ENCODE results near the gene PDHA1. TPM values are rescaled to one million over a fixed set of nuclear protein-coding genes. Genes with fewer than 3 reads are reported as not detected.
A peak's percentile ranks its signal among the peaks of the same experiment; 100 is the strongest.

Gene PDHA1
- polyA plus RNA-seq, 1 experiment, result 113 TPM

GRCh38 chrX:19373351-19373891 lies 29.7 kb downstream of the PDHA1 start:
- ChIA-PET CTCF (no interaction called here), POLR2A (no interaction called here)
- Histone ChIP-seq H3K27me3 (ENCODE audit: control insufficient read depth, insufficient read depth, low read length) (no peaks in the 10 kb centered on the region; the same call in 1 of the 2 replicates), H3K36me3 (ENCODE audit: control insufficient read depth, insufficient read depth, low read length) (no peaks in the 10 kb centered on the region), H3K4me3 (ENCODE audit: low read depth, low read length) (no peak overlapping the region)
- no peak for DNase-seq (ENCODE audit: low read depth)
- TF ChIP-seq CTCF (IDR thresholded peaks at IDR 0.05; ENCODE audit: insufficient read depth, low read depth, low read length), result no peak

DNA sequence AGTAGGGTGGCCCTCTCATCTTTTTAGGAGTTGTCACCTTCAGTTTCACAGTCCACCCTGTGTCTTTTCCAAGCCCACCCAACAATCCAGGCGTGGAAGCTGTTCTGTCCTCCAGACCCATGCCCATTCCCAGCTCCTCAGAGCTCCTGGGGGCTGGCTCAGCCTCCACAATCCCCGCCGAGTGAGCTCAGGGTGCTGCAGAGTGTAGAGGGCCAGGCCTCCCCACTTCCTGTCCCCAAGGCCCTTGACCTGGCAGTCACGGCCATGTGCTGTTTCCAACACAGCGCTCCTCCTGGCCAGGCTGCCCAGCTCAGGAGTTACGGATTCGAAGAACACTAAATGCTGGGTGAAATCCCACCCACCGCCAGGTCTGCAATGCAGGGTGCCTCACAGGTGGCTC lies 31.8 kb downstream of the PDHA1 start:
- ChIA-PET POLR2A (no interaction called here), CTCF (no interaction called here)
- H3K27me3 ChIP-seq (ENCODE audit: control insufficient read depth, insufficient read depth, low read length), result no peaks in the 10 kb centered on the region; the same call in 1 of the 2 replicates
- TF ChIP-seq CTCF (IDR thresholded peaks at IDR 0.05; ENCODE audit: insufficient read depth, low read depth, low read length), result no peak
- H3K4me3 ChIP-seq (ENCODE audit: low read depth, low read length), result no peak overlapping the region
- DNase-seq (ENCODE audit: low read depth), result no peak
- H3K36me3 ChIP-seq (ENCODE audit: control insufficient read depth, insufficient read depth, low read length), result no peaks in the 10 kb centered on the region

DNA sequence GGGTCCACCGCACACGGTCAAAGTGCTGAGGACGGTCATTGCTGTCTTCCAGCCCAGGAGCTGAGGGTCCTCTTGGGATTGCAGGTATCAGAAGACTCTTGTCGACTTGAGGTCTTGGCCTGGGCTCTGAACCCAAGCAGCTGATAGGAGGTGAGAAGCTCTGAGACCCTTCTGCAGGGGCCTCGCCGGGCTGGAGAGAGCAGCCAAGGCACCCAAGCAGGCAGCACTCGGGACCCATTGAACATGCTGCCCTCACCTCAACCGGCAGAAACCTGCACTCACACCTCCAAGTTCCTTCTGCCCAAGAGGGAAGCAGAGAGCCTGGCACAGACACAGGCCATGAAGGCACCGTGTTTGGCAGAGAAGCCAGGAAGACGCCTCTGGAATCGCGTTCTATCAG lies 34.1 kb downstream of the PDHA1 start:
- CTCF ChIA-PET, result no interaction called here
- no peak overlapping the region for H3K4me3 ChIP-seq (ENCODE audit: low read depth, low read length)
- H3K27me3 ChIP-seq (ENCODE audit: control insufficient read depth, insufficient read depth, low read length), result no peaks in the 10 kb centered on the region; the same call in none of the 2 replicates
- TF ChIP-seq CTCF (IDR thresholded peaks at IDR 0.05; ENCODE audit: insufficient read depth, low read depth, low read length), result no peak
- no peak for DNase-seq (ENCODE audit: low read depth)
- POLR2A ChIA-PET, result no interaction called here
- H3K36me3 ChIP-seq (ENCODE audit: control insufficient read depth, insufficient read depth, low read length), result no peaks in the 10 kb centered on the region

DNA sequence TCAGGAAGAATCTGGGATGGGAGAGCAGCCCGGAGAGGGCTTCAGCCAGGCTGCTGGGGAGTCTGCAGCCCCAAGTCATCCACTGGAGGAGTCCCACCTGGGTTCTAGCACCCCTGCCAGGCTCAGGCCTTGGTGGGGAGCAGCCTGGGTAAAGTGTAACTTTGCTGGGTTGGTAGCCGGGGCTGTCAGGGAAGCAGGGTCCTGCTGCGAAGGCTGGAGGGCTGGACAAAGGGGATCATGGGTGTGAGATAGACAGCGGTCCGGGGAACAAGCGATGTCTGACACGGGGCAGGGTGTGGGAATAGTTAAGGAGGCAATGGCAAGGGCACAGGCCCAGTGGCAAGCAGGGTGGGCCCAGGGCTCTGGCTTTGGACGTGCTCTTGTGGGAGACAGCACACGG lies 37.6 kb downstream of the PDHA1 start:
- DNase-seq (ENCODE audit: low read depth), result no peak
- Histone ChIP-seq H3K4me3 (ENCODE audit: low read depth, low read length) (no peak overlapping the region), H3K36me3 (ENCODE audit: control insufficient read depth, insufficient read depth, low read length) (no peaks in the 10 kb centered on the region), H3K27me3 (ENCODE audit: control insufficient read depth, insufficient read depth, low read length) (no peaks in the 10 kb centered on the region; the same call in 1 of the 2 replicates)
- TF ChIP-seq CTCF (IDR thresholded peaks at IDR 0.05; ENCODE audit: insufficient read depth, low read depth, low read length), result no peak
- ChIA-PET POLR2A (no interaction called here), CTCF (interaction anchor here (1.0 to 2.2 kb wide), 2 partner anchors 9 to 154 kb away, joined by 4 to 8 read pairs; no protein-coding TSS in a partner anchor)

GRCh38 chrX:19382555-19383145 lies 38.9 kb downstream of the PDHA1 start:
- CTCF ChIA-PET, result interaction anchor here (0.5 to 2.2 kb wide), 4 partner anchors 9 to 153 kb away, joined by 3 to 8 read pairs (median 6); no protein-coding TSS in a partner anchor
- Histone ChIP-seq H3K36me3 (ENCODE audit: control insufficient read depth, insufficient read depth, low read length) (no peaks in the 10 kb centered on the region), H3K27me3 (ENCODE audit: control insufficient read depth, insufficient read depth, low read length) (no peaks in the 10 kb centered on the region; the same call in 1 of the 2 replicates), H3K4me3 (ENCODE audit: low read depth, low read length) (no peak overlapping the region)
- POLR2A ChIA-PET, result no interaction called here
- TF ChIP-seq CTCF (IDR thresholded peaks at IDR 0.05; ENCODE audit: insufficient read depth, low read depth, low read length), result peak; percentile 62
- DNase-seq (ENCODE audit: low read depth), result no peak

Measured in BJ (cell line).